ENCODE results near the gene ATOH8.
A peak's percentile ranks its signal among the peaks of the same experiment; 100 is the strongest.

ATOH8 gene

GRCh38 chr2:85737961-85738360, 15.8 kb upstream of the ATOH8 start:
- no peak for DNase-seq

GRCh38 chr2:85740193-85740592, 13.6 kb upstream of the ATOH8 start:
- no peak for DNase-seq

- DNase-seq = no peak
Observed at GRCh38 chr2:85741211-85741832, 12.5 kb upstream of the ATOH8 start.

GRCh38 chr2:85741833-85742455, 11.8 kb upstream of the ATOH8 start:
- DNase-seq = no peak

GRCh38 chr2:85743304-85743978, 10.3 kb upstream of the ATOH8 start:
- DNase-seq = no peak

GRCh38 chr2:85744055-85744454, 9.7 kb upstream of the ATOH8 start:
- DNase-seq = no peak

GRCh38 chr2:85744741-85745601, 8.8 kb upstream of the ATOH8 start:
- no peak for DNase-seq

- DNase-seq = no peak
Observed at GRCh38 chr2:85745619-85746018, 8.2 kb upstream of the ATOH8 start.

- no peak for DNase-seq
Observed at GRCh38 chr2:85746321-85747004, 7.3 kb upstream of the ATOH8 start.

GRCh38 chr2:85747441-85747840, 6.3 kb upstream of the ATOH8 start:
- DNase-seq = no peak

GRCh38 chr2:85748039-85748734, 5.6 kb upstream of the ATOH8 start:
- no peak for DNase-seq

- no peak for DNase-seq
Observed at GRCh38 chr2:85748985-85749875, 4.6 kb upstream of the ATOH8 start.

- peak; percentile 31 to 50 for DNase-seq
Observed at GRCh38 chr2:85750587-85751575, 2.9 kb upstream of the ATOH8 start.

GRCh38 chr2:85751627-85752026, 2.2 kb upstream of the ATOH8 start:
- no peak for DNase-seq

- no peak for DNase-seq
Observed at GRCh38 chr2:85753035-85753524, 711 bp upstream of the ATOH8 start.

GRCh38 chr2:85754313-85755095, 713 bp downstream of the ATOH8 start:
- DNase-seq = peak; percentile 4 to 8

GRCh38 chr2:85755122-85756027, 1.6 kb downstream of the ATOH8 start:
- DNase-seq = peak in 1 of 2 donors; percentile 14

GRCh38 chr2:85756195-85756594, 2.4 kb downstream of the ATOH8 start:
- DNase-seq = no peak
